Bronchus fibroblast of lung (primary cell): ENCODE data around the gene TEX13A. TPM values are rescaled to one million over a fixed set of nuclear protein-coding genes. Genes with fewer than 3 reads are reported as not detected.

Experiments
- total RNA-seq: library from RNA; depleted of rRNA; stranded (reverse); fragments of >200 nt; gene quantifications from 2 replicates; pipeline ENCODE4 v1.2.3, GENCODE V29; 2015

The TEX13A gene
- not detected in 2 replicates for total RNA-seq

GRCh38 chrX:105220636-105221035 lies at the start of gene TEX13A:
Gene TEX13A (minus strand): TSS chrX:105220694. CDS start chrX:105220397, 297 bp downstream.

